Measurements from ENCODE around the gene ELMOD2. TPM values are rescaled to one million over a fixed set of nuclear protein-coding genes. Genes with fewer than 3 reads are reported as not detected.

Gene ELMOD2
- total RNA-seq, 2 donors from 2014 or later: 16.3 to 18.6 TPM

GRCh38 chr4:140571620-140572019 lies 47.7 kb downstream of the ELMOD2 start:
- ATAC-seq (no peak), DNase-seq (no peak)
- intact Hi-C loops (cut with DNase I): no loop called here

DNA sequence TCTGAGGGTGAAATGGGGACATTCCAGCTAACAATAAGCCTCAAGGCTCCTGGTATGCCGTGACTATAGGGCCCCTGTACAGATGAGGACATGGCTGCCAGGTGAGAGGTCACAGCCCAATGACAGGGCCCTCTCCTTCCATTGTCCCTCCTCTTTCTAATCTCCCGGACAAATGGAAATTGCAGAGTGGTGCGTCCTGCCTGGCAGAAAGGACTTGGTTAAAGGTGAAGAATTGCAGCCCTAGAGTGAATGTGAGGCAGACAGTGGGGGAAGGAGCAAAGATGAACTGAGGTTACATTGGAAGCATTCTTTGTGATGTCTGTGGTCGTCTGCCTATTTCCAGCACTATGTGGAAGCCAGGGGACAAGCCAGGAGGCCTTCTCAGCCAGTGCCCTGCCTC lies 51.5 kb downstream of the ELMOD2 start:
- DNase-seq (no peak), ATAC-seq (peak in 1 of 2 donors; percentile 83)
- intact Hi-C loops (cut with DNase I): no loop called here

DNA sequence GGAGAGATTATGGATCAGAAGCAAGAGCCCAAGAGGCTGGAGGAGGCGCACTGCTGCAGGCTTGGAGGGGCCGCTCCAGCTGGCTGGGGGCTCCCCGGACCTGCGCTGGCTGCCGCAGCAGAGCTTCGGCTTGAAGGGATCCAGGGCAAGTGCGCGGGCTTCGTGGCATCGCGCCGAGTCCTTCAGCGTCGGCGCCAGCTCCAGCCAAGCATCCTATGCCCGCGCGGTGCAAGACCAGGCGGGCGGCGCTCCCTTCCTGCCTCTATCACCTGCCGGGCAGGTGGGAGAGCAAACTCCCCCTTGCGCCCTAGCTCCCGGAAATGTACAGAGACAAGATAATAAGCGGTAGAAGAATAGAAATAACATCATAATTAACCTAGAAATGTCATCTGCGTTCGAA lies 55.3 kb downstream of the ELMOD2 start:
- ATAC-seq (peak in 1 of 2 donors; percentile 35), DNase-seq (no peak)
- intact Hi-C loops (cut with DNase I): no loop called here

- no peak for DNase-seq
- intact Hi-C loops (cut with DNase I): no loop called here
- ATAC-seq: no peak
Observed at GRCh38 chr4:140581078-140581477, 57.1 kb downstream of the ELMOD2 start.

- intact Hi-C loops (cut with DNase I): no loop called here
- no peak for DNase-seq
- ATAC-seq: no peak
Observed at GRCh38 chr4:140584439-140584838, 60.5 kb downstream of the ELMOD2 start.

DNA sequence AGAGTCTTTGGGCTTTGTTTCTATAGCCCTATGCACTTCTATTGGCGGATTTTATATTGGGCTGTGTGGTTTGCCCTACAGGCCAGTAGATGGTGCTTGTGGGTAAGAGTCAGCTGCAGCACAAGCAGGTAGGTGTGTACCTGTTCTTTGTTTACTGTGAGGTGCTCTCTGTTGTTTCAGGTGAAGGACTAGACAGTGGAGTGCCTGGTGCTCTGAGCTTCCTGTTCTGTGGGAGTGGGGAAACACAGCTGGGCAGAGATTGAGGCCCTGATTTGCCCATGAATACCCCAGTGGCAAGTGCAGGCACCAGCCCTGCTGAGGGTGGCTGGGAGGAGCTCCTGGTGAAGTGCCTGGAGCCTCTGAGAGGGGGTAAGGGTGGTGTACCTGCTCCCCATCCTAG lies 71.1 kb downstream of the ELMOD2 start:
- DNase-seq: no peak
- ATAC-seq: peak in 1 of 2 donors; percentile 62
- intact Hi-C loops (cut with DNase I): no loop called here

GRCh38 chr4:140600408-140600807 lies 76.4 kb downstream of the ELMOD2 start:
- ATAC-seq (no peak), DNase-seq (no peak)
- intact Hi-C loops (cut with DNase I): no loop called here

GRCh38 chr4:140602714-140603113 lies 78.7 kb downstream of the ELMOD2 start:
- intact Hi-C loops (cut with DNase I): no loop called here
- ATAC-seq (peak in 1 of 2 donors; percentile 34), DNase-seq (no peak)

DNA sequence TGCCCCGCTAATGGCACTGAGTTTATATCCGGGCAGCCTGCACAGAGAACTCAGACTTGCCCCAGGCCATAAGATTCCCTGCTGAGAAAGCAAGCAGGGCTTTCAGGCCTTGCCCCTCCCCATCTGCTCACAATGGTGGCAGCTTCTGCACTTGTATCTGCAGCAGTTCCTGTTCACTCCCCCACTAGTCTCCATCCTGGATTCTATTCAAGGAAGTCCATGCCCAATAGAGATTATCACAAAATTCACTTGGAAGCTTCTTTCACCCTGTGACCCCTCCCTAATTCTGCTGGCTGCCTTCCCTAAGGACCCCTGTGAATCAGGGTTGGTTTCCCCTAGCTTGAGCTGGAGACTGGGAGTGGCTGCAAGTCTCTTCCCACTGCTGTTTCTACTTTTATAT lies 79.3 kb downstream of the ELMOD2 start:
- peak; percentile 51 for DNase-seq
- intact Hi-C loops (cut with DNase I): no loop called here
- peak in 1 of 2 donors; percentile 61 for ATAC-seq

Other genes with a start within 250 kb of the ELMOD2 start
- gene SCOC, start 150.5 kb upstream of the ELMOD2 start, total RNA-seq: 10 to 100 TPM; 66.0 to 69.2 TPM
- 10 to 100 TPM; 55.7 to 58.2 TPM for gene CLGN, start 96.5 kb upstream of the ELMOD2 start, total RNA-seq
- not detected for gene MGAT4D, start 25.9 kb upstream of the ELMOD2 start, total RNA-seq
- 1 to 10 TPM; 1.1 to 4.1 TPM for gene UCP1, start 44.8 kb downstream of the ELMOD2 start, total RNA-seq
- gene TBC1D9, start 232.2 kb downstream of the ELMOD2 start, total RNA-seq: 10 to 100 TPM; 15.6 to 17.2 TPM